ENCODE measurements around the gene GPR162.
A peak's percentile ranks its signal among the peaks of the same experiment; 100 is the strongest.

GPR162 gene

DNA sequence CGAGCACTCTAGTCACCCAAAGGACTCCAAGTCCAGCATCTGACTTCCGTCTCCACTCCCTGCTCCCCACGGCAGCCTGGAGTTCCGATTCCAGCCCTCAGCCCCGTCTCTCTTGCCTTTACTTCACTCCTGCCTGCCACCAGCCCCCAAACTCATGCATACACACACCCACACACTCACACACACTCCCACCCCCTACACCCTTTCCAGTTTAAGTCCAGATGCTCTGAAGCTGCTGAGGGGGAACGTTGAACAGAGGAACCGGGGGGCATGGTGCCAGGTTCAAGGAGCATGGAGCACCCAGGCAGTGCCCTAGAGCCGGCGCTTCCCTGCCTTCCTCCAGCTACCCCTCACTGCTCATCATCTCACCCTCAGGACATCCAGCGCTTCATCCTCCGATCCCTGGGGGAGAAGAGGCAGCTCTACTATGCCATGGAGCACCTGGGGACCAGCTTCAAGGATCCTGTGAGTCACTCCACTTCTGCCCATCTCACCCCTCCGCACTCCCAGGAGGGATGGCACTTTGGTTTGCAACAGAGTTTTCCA lies 9.9 kb downstream of the GPR162 start:
- no peak for TF ChIP-seq ZFX (IDR thresholded peaks at IDR 0.05; ENCODE audit: borderline replicate concordance)
- TF ChIP-seq CTCF (IDR thresholded peaks at IDR 0.05) = no peak
- H3K27ac ChIP-seq = peak overlapping the region; percentile 26; the same call in 1 of the 2 replicates

DNA sequence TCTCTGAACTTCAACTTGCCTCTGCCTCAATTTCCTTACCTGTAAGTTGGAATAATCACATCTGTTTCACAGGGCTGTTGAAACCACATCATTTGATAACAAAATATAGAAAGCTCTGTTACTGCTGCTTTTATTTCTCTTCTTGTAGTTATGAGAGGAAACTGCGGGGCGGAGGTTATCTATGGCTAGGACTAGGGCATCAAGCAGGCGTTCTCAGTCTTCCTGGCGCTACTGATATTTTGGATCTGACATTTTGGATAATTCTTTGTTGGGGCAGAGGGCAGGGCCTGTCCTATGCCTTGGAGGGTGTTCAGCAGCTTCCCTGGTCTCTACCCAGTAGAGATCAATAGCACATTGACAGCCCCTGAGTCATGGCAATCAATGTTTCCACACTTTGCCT lies 10.5 kb downstream of the GPR162 start:
- H3K27ac ChIP-seq = peak overlapping the region; percentile 26; the same call in 1 of the 2 replicates
- no peak for TF ChIP-seq CTCF (IDR thresholded peaks at IDR 0.05)

- peak overlapping the region; percentile 25; the same call in 1 of the 2 replicates for H3K27ac ChIP-seq
- TF ChIP-seq CTCF (IDR thresholded peaks at IDR 0.05) (no peak), ZFX (IDR thresholded peaks at IDR 0.05; ENCODE audit: borderline replicate concordance) (no peak)
These were observed 11.7 kb downstream of the GPR162 start for GRCh38 chr12:6833189-6833890.

DNA sequence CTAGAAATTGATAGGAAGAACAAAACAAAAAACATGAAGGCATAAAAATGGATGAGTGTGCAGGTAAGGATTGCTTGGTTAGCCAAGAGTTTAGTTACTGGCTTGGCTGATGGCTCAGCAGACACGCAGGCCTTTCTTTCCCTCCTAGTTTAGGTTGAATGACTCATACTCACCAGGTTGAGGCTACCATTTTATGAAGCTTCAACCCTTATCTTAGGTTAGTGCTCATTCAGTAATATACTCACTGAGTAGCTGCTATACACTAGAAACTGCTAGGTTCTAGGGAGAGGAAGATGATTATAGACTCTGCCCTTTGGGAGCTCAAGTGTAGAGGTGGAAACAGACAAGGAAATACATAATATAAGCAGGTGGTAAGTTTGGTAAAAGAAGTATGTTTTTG lies 12.6 kb downstream of the GPR162 start:
- no peak for TF ChIP-seq ZFX (IDR thresholded peaks at IDR 0.05; ENCODE audit: borderline replicate concordance)
- no peak for TF ChIP-seq CTCF (IDR thresholded peaks at IDR 0.05)
- H3K27ac ChIP-seq = peak overlapping the region; percentile 25

GRCh38 chr12:6834873-6835272 lies 13.3 kb downstream of the GPR162 start:
- peak overlapping the region; percentile 25 for H3K27ac ChIP-seq
- TF ChIP-seq CTCF (IDR thresholded peaks at IDR 0.05) (no peak), ZFX (IDR thresholded peaks at IDR 0.05; ENCODE audit: borderline replicate concordance) (no peak)

- no peak for TF ChIP-seq CTCF (IDR thresholded peaks at IDR 0.05)
- no peak for TF ChIP-seq ZFX (IDR thresholded peaks at IDR 0.05; ENCODE audit: borderline replicate concordance)
- H3K27ac ChIP-seq = peak overlapping the region; percentile 25; the same call in 1 of the 2 replicates
These were observed 15.2 kb downstream of the GPR162 start for GRCh38 chr12:6836851-6837250.

DNA sequence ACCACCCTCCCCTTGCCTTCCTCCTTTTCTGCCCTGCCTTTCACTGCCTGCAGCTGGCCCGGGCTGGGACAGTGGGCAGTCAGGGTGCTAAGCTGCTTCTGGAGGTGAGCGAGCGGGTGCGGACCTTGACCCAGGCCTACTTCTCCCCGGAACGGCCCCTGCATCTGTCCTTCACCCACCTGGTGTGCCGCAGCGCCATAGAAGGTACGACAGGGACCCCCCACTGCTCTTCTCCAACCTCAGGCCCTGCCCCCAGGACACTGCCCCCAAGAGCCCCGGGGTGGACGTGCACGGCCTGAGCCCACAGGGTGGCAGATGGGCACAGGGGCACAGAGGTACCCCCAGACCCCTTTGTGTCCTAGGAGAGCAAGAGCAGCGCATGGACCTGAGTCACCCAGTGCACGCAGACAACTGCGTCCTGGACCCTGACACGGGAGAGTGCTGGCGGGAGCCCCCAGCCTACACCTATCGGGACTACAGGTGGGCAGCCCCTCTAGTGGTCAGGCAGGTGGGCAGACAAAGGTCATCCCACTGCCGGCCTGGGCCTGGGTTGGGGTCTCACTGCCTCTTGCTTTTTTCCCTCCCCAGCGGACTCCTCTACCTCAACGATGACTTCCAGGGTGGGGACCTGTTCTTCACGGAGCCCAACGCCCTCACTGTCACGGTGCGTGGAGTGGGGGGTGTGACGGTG lies 15.9 kb downstream of the GPR162 start:
- no peak for TF ChIP-seq CTCF (IDR thresholded peaks at IDR 0.05)
- TF ChIP-seq ZFX (IDR thresholded peaks at IDR 0.05; ENCODE audit: borderline replicate concordance) = no peak
- no peak overlapping the region for H3K27ac ChIP-seq

All from 22Rv1 (cell line).